IPS-NIHi11 (cell line): Measurements from ENCODE around the gene CEMIP.

Experiments used
- DNase-seq: peaks from one replicate; pipeline ENCODE4 v3.0.0; 2012; ENCODE audit warnings: mixed read lengths, low spot score

Gene CEMIP, protein sequence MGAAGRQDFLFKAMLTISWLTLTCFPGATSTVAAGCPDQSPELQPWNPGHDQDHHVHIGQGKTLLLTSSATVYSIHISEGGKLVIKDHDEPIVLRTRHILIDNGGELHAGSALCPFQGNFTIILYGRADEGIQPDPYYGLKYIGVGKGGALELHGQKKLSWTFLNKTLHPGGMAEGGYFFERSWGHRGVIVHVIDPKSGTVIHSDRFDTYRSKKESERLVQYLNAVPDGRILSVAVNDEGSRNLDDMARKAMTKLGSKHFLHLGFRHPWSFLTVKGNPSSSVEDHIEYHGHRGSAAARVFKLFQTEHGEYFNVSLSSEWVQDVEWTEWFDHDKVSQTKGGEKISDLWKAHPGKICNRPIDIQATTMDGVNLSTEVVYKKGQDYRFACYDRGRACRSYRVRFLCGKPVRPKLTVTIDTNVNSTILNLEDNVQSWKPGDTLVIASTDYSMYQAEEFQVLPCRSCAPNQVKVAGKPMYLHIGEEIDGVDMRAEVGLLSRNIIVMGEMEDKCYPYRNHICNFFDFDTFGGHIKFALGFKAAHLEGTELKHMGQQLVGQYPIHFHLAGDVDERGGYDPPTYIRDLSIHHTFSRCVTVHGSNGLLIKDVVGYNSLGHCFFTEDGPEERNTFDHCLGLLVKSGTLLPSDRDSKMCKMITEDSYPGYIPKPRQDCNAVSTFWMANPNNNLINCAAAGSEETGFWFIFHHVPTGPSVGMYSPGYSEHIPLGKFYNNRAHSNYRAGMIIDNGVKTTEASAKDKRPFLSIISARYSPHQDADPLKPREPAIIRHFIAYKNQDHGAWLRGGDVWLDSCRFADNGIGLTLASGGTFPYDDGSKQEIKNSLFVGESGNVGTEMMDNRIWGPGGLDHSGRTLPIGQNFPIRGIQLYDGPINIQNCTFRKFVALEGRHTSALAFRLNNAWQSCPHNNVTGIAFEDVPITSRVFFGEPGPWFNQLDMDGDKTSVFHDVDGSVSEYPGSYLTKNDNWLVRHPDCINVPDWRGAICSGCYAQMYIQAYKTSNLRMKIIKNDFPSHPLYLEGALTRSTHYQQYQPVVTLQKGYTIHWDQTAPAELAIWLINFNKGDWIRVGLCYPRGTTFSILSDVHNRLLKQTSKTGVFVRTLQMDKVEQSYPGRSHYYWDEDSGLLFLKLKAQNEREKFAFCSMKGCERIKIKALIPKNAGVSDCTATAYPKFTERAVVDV (N-terminal part only)

DNA sequence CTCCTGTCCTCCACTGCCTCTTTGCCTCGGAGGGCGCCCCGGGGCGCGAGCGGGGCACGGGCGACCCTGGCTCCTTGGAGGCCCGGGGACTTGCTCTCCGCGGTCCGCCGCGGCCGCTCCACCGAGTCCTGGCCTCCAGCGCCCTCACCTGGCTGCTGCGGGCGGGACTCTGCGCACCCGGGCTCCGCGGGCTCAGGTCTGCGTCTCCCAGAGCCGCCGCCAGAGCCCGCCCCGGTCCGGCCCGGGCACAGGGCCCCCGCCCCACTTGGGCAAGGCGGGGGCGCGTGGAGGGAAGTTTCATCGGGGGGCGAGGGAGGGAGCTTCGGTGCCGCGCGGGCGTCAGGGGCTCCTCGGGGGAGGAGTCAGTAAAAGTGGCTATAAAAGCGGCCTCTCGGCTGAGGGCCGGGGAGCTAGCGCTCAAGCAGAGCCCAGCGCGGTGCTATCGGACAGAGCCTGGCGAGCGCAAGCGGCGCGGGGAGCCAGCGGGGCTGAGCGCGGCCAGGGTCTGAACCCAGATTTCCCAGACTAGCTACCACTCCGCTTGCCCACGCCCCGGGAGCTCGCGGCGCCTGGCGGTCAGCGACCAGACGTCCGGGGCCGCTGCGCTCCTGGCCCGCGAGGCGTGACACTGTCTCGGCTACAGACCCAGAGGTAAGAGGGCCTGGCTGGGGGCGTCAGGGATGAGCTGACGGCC is at the start of gene CEMIP:
CEMIP (plus strand) TSS at position 407 of the 694 bp plus-strand sequence. CDS start 94,510 bp downstream, outside the sequence.
- DNase-seq = peak; percentile 89

DNA sequence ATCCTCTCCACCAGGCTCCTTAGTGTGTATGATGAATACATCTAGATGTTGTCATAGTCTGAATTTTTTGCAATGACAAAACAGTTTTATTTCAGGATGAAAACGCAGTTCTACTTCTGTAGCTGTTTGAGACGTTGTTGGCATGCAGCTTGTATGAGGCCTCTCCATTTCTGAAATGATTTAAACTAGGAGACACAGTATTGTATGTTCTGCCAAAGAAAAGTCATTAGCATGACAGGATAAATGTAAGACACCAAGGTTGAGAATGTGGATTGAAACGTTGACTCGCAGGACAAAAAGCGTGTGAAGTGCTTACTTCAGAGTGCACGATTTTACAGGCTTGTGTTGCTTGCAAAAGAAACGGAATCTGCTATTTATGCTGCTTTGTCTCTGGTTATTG is 48.8 kb upstream of the CEMIP start:
- DNase-seq = no peak

DNA sequence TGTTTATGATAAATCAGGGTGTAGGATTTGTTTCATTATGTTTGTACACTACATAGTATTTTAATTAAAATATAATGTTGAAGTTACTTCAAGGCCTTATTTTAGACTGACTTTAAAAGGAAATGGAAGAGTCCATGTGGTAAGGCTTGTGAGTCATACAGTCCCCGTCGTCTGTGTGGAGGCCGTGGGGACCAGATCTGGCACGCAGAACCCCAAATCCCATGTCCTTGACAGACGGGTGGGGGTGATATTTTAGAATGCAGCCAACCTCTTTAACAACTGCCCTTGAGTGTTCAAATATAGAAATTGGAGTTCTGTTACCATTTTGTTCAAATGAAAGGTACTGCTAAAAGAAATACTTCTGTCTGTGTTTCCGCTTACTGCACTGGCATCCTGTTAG is 48.2 kb upstream of the CEMIP start:
- no peak for DNase-seq

DNA sequence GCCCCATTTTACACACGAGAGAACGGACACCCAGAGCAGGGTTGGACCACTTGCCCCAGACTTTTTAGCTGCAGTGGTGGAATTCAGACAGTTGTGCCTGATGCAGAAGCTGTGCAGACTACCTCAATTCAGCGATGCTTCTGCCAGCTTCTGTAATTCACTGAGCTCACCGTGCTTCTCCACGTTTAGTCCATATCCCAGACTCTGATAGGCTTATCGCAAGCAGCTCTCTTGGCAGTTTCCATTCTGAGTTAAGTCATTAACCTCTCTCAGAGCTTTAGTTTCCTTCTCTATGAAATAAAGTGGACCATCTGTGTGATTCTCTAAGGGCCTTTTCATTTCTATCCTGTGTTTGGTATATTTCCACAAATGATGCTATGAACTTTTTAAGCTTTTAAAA is 47.0 kb upstream of the CEMIP start:
- no peak for DNase-seq

DNA sequence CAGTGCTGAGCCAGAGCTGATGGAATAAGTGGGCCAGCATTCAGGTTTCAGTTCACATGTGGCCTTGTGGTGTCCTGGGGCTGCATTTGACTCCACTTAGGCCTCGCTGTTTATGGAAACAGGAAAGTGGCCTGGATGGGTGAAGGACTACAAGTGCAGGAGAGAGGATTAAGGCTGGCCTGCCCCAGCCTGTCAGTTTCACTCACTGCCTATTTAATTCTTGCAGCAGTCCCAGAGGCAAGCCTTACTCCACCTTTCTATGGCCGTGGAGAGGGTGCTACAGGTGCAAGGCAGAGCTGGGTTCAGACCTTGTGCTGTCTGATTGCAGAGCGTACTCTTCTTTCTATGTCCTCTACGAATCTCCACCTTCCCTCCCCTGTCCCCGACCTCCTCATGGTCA is 46.4 kb upstream of the CEMIP start:
- DNase-seq = no peak

DNA sequence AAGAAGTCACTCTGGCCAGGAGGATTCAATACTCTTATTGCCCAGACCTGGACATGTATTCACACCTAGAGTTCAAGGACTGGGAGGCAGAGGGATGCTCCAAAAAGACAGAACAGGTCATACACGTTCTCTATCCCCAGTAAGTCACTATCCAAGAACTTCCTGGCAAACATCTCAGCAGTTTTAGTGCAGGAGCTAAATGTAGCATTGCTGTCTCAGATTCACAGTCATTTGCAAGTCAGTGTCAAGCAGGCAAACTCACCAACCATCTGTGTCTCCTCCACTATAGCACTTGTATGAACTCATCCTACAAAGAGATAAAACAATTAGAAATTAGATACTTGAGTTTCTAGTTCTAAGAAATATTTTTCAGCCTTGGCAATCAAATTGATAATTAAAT is 45.7 kb upstream of the CEMIP start:
- DNase-seq = no peak

DNA sequence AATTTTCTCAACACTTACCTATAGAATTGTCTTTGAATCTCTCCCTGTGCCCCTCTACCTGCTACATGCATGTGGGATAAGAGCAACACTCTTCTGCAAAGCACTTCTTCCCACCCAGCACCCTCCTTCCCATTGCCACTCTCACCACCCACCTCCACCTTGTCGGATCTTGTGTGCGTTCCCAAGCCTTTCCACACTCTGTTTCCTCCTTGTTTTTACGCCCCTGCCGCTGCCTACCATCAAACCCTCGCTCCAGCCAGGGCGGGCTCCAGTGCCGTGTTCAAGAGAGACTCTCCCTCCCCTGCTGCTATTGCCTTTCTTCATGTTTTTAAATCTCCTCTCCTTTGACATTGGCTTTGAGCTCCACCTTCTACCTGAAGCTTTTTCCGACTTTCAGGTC is 43.8 kb upstream of the CEMIP start:
- DNase-seq = no peak

DNA sequence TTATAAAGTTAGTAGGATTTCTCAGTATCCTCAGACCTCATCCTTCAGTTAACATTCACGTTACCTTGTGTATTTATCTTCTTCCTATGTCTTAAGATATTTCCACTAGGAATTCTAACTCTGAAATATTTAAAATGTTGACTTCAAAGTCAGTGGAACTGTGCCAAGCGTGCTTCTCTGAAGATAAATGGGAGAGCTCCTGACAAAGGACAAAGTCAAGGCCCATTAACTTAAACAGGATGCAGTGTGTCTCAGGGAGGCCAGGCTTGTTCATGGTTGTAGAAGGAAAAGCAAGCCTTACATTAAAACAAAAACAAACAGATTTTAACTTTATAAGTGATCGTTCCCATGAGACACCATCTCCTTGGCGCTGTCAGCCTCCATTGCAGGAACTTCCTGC is 42.6 kb upstream of the CEMIP start:
- DNase-seq = no peak

DNA sequence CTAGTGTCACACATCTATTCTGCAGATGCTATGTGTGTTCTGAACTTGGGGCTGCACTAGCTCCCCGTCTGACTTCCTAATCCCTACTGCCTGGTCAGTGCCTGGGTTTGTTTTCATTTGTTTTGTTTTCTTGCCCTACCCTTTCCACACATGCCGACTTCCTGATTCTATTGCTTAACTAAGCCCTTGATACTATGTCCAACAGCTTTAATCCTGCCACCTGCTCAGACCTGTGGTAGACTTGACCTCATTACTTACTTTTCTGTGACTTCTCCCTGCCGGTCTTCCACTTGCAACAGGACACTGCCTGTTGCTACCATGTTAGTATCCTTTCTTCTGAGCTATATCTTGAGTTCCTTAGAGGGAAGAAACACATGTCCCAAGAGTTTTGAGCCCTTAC is 39.3 kb upstream of the CEMIP start:
- DNase-seq = no peak

DNA sequence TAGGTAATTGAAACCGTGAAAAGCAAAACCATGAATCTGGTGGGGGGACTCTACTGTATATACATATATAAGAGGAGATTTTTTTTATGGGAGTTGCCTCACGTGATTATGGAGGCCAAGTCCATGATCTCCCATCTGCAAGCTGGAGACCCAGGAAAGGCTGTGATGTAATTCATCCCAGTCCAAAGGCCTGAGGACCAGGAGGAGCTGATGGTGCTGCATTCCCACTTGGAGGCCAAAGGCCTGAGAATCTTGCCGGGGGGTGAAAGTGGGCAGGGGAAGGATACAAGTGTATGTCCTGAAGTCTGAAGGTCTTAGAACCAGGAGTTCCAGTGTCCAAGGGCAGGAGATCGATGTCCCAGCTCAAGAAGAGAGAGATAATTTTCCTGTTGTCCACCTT is 37.1 kb upstream of the CEMIP start:
- DNase-seq = no peak

DNA sequence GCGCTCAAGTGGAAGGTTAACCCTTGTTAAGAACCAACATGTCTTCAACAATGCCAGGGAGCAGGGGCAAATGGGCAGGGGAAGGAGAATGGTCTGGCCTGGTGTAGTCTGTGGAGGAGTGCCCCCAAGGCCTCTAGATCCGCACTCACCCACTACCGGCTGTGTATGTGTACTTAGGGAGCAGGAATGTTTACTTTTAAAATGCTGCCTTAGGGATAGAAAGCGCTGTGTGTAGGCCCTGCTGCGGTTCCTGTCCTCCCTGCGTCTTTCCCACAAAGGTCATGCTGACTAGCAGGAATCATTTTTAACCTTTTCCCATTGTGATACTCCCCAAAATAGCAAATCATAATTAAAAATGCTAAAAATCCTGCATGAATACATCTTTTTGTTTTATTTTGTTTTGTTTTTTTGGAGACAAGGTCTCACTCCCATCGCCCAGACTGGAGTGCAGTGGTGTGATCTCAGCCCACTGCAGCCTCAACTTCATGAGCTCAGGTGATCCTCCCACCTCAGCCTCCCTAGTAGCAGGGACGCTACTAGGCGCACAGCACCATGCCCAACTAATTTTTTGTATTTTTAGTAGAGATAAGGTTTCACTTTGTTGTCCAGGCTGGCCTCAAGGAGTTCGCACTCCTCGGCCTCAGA is 35.9 kb upstream of the CEMIP start:
- DNase-seq = no peak

DNA sequence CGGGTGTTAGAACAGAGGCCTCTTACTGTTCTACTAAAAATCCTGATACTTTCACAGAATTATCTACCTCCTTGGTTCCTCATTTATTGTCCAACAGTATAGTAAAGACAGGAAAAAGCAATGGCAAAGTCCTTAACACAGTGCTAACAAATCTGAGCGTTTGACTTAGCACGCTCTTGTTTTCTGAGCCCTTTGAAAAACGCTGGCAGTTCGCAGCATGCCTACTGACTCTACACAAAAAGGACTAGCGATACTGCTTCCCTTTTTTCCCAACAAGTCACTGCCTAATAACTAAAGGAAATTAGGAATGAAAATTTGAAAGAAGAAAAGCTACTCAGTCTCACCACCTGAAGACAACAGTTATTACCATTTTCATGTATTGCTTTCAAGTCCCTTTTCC is 34.8 kb upstream of the CEMIP start:
- DNase-seq = no peak

DNA sequence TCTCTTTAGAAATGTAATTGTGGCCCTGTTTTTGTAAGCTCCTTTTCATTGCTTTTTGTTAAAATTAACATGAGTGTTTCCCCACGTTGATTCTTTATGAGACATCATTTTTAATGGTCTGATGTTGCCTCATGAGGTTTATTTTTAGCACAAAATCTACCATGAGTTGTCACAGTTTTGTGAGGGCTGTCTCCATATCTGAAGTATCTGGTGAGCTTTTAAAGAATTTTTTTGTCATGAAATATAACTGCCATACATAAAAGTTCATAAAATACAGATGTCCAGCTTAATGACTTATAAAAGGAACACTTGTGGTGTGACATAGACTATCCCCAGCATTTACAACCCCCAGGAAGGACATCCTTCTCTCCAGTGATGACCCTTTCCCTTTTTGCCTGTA is 34.3 kb upstream of the CEMIP start:
- no peak for DNase-seq

DNA sequence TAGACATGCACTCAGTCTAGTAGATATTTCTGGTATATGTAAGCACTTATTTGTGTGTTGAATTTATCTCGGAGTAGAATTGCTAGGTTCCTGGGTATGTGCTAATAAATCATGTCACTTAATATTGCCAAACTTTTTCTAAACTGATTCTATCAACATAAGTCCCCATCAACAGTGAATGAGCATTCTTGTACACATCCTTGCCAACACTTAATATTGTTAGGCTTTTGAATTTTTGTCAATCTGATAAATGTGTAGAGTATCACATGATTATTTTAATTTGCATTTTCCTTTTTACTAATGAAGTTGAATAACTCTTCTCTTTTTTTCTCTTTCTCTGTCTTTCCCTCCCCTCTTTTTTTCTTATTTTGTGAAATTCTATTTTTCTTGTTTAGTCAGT is 33.3 kb upstream of the CEMIP start:
- DNase-seq = no peak

DNA sequence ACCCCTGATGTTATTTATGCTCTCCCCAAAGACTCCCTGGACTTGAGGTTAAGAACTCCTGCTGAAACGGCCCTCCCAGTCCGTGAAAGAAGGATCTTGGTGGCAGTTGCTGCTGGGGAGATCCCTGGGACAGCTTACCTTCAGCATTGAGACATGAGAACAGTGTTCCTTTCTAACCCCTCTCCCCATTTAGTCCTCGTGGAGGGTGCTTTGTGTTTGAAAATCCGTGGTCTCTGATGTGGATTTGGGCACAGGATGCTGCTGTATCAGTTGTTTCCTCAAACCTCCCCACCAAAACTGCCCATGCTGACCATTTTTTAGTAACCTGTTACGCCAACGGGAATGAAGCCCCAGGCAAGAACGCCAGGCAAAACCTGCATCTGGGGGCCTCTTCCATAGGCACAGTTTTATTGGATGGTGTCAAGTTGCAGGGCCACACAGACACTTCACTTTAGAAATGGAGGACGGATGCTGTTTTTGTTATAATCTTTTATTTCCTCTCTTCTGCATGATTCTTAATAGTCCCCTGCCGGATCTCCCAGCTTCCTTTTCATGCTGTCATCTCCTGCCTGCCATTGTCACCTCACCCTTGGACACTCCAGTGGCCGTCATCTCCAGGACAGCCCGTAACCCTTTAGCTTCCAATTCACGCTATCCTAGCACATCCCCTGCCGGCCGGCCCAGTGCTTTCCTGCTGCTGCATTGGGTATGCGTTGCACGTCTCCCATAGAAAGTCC is 31.7 kb upstream of the CEMIP start:
- peak; percentile 23 for DNase-seq

DNA sequence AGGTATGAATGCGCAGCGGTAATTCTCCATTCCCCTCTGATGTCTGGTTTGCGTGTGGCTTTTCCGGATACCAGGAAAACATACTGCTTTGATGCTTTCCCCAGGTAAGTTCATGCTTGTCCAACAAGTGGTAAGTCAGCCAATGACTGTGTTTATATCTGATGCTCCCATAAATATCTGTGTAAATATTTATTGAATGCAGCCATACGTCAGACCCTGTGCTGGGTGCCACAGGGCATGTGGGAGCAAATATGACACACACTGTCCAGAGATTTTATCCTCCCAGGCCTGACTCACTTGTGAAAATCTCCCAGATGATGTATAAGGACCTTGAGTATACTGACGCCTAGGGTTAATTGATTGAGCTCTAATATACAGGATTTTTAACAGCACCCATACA is 29.6 kb upstream of the CEMIP start:
- DNase-seq = no peak

DNA sequence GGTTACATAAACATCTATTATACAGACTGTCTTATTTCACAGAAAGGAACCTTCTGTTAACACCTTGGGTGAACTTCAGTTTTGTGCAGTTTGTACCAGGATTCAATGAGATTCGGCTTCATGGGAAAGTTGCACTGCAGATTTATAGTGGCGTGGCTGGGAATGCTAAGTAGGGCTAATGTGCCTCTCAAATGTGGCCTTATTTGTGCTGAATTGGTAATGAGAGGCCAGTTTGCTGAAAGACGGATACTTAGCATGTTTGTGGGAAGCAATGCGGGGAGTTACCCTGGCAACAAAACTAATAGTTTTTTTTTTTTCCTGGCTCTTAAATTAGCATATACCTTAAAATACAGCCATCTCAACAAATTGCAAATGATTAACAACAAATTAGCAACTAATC is 28.6 kb upstream of the CEMIP start:
- no peak for DNase-seq

DNA sequence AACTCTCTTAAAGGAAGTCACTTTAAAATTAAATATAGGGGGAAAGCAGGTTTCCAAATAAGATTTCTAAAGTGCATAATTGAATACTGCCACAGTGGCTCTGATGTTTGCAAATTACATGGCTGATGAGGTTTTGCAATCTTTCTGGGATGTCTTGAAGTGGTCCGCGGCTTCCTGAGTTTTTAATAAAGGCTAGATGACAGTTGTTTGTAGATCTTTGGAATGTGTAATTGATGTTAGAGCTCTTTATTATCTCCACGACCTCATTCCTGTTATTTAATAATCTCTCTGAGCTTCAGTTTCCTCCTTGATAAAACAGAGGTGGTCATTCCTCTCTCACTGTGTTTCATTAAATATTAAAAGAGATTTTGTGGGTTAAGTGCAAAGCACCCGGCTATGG is 27.0 kb upstream of the CEMIP start:
- DNase-seq = no peak

DNA sequence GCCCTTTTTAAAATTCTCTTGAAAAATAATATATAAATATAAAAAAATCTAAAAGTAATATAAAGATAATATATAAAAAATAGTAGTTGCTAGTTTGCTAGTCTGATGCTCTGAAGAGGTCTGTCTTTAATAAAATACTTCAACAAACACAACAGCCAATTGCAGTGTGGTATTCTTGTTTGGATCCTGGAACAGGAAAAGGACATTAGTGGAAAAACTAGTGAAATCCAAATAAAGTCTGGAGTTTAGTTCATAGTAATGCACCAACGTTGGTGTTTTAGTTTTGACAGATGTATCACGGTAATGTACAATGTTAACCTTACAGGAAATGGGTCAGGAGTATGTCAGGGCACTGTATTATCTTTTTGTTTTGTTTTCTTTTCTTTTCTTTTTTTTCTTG is 26.0 kb upstream of the CEMIP start:
- DNase-seq = no peak

DNA sequence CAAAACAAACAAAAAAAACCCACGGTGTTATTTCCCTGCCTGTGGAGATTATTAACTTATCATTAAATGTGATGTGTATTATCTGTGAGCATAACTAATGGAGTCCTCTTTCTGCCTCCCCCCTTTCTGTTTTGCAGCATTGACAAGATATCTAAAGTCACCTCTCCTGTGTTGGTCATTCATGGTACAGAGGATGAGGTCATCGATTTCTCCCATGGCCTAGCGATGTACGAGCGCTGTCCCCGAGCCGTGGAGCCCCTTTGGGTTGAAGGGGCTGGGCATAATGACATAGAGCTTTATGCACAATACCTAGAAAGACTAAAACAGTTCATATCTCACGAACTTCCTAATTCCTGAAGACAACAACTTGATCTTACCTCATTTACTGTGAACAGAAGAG is 25.2 kb upstream of the CEMIP start:
- no peak for DNase-seq

DNA sequence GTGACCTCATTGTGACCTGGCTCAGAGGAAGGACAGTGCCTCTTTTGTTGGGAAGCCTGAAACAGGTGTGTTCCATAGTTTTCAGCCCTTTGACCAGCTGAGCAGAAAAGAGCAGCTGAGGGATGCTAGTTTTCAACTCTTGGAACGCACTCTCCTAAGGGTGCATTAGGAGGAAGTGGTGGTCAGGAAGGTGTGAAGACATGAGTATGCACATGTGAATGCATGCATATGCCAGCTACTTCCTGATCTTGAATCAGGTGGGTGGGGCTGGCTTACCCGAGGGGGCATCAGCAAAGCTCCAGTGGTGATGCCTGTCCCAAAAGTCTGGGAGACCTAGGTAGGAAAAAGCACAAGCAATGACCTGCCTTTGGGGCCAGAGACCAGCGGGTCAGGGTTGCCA is 23.3 kb upstream of the CEMIP start:
- DNase-seq = no peak
